GM12892 (cell line): ENCODE results near the gene PEX14.

Experiments
- POLR2A ChIP-seq: IDR thresholded peaks from 2 replicates; pipeline ENCODE4 v1.6.1; 2011; ENCODE audit warnings: low read depth, low read length, control low read depth
- POLR2AphosphoS5 ChIP-seq: IDR thresholded peaks from 2 replicates; pipeline ENCODE4 v1.6.1; 2011; ENCODE audit warnings: low read depth, low read length, control low read depth
- TAF1 ChIP-seq: IDR thresholded peaks from 2 replicates; pipeline ENCODE4 v1.6.1; 2011; ENCODE audit warnings: low read depth, mild to moderate bottlenecking, control low read depth, low read length, borderline replicate concordance

DNA sequence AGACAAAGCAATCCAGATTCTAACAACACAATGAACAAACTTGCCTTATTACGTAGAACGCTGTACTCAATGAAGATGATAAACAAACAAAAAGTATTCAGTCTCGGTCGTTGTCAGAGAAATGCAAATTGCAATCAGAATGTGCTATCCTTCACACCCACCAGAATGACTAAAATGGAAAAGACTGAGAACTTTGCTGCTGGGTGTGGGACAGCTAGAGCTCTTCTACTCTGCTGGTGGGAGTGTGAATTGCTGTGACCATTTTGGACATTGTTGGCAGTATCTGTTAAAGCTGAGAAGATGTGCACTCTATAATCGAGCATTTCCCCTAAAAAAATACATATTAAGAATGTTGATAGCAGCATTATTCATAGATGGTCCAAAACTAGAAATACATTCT, 111.4 kb downstream of the PEX14 start:
- TF ChIP-seq TAF1 (no peak), POLR2A (no peak), POLR2AphosphoS5 (no peak)
